K562 (cell line): Measurements from ENCODE around the gene SRPK2. TPM values are rescaled to one million over a fixed set of nuclear protein-coding genes. Genes with fewer than 3 reads are reported as not detected.

Source experiments
- ATAC-seq: fragments of 200-7000 bp; cut with Tn5 transposase; 3 replicates; pipeline ENCODE4 v1.9.1; 2020; ENCODE audit warnings: moderate library complexity
- BruUV-seq: library from RNA; stranded (reverse); fragments of 400-500 nt; replicated peaks from 2 replicates; lab custom pipeline; 2021; lab: Mats Ljungman, UMichigan
- CTCF ChIA-PET: fragments of 300-600 bp; formaldehyde crosslinking; extraction: SDS; loops from one replicate; lab custom pipeline; 2021; ENCODE audit warnings: low intra/inter-chr PET ratio; lab: Yijun Ruan, JAX
- POLR2A ChIA-PET: fragments of 300-600, 350-650 bp; sonication (Branson Sonifier 250); formaldehyde crosslinking; extraction: SDS; loops from one replicate; lab custom pipeline; 2021; ENCODE audit warnings: antibody characterized with exemption, inconsistent platforms; lab: Yijun Ruan, JAX
- DNase-seq, 4 experiments: peaks; one replicate each; pipeline versions ENCODE4 v3.0.0 to v3.0.0-alpha.2; 2011 to 2018; ENCODE audit warnings: low spot score in 3 of 4, mixed read lengths in 3 of 4; ENCODE audit errors: extremely low read depth in 1 of 4
- FAIRE-seq: peaks from 2 replicates; lab custom pipeline; 2011; peaks lifted over from hg19 to GRCh38; lab: Jason Lieb, UNC
- H2AFZ ChIP-seq: 2 replicates; pipeline ENCODE4 v1.6.0; 2011; ENCODE audit warnings: low read depth, low read length, control low read depth, inconsistent platforms
- H3K27ac ChIP-seq: fragments of 200-600 bp; 3 replicates; pipeline ENCODE4 v1.8.0; 2011; ENCODE audit warnings: low read depth, mild to moderate bottlenecking, control low read depth, inconsistent platforms, low read length, moderate library complexity, mixed read lengths; ENCODE audit errors: extremely low read depth
- H3K27me3 ChIP-seq, 2 experiments: fragments of 300-600 bp in 1 of 2; 2 replicates in 1 of 2; 3 replicates in 1 of 2; pipeline versions ENCODE4 v1.6.0 to v1.8.0; 2011; ENCODE audit warnings: inconsistent platforms in 2 of 2, low read length in 2 of 2, mild to moderate bottlenecking in 1 of 2, mixed read lengths in 1 of 2, moderate library complexity in 1 of 2; ENCODE audit not compliant: control insufficient read depth in 2 of 2, insufficient read depth in 2 of 2
- H3K36me3 ChIP-seq: fragments of 300-600 bp; 3 replicates; pipeline ENCODE4 v1.8.0; 2011; ENCODE audit warnings: mild to moderate bottlenecking, low read length, inconsistent platforms; ENCODE audit not compliant: control insufficient read depth, insufficient read depth
- H3K4me1 ChIP-seq, 2 experiments: fragments of 200-600 bp in 1 of 2; replicated peaks in 1 of 2; 2 replicates in 1 of 2; 3 replicates in 1 of 2; pipeline versions ENCODE4 v1.5.1 to v1.8.0; 2011; ENCODE audit warnings: inconsistent platforms in 2 of 2, low read length in 2 of 2, mild to moderate bottlenecking in 1 of 2, mixed read lengths in 1 of 2, moderate library complexity in 1 of 2; ENCODE audit not compliant: control insufficient read depth in 2 of 2, insufficient read depth in 2 of 2
- H3K4me2 ChIP-seq: 2 replicates; pipeline ENCODE4 v1.6.1; 2011; ENCODE audit warnings: low read length, control low read depth, inconsistent platforms, mixed read lengths; ENCODE audit not compliant: insufficient read depth
- H3K4me3 ChIP-seq: fragments of 200-600 bp; sonication (generic), shearing (Covaris generic); 2 replicates; pipeline ENCODE4 v1.5.1; 2016; ENCODE audit warnings: control low read depth, inconsistent platforms
- H3K79me2 ChIP-seq: fragments of 200-600 bp; 3 replicates; pipeline ENCODE4 v1.8.0; 2011; ENCODE audit warnings: low read length, inconsistent platforms; ENCODE audit not compliant: control insufficient read depth, insufficient read depth
- H3K9ac ChIP-seq, 2 experiments: 2 replicates each; pipeline versions ENCODE4 v1.6.0 to v1.6.1; 2011; ENCODE audit warnings: low read depth in 2 of 2, low read length in 2 of 2, control low read depth in 1 of 2, inconsistent platforms in 1 of 2, mild to moderate bottlenecking in 1 of 2, mixed read lengths in 1 of 2; ENCODE audit not compliant: insufficient read depth in 1 of 2
- H3K9me1 ChIP-seq: one replicate; pipeline ENCODE4 v1.6.0; 2011; ENCODE audit warnings: inconsistent platforms, mild to moderate bottlenecking, low read length, moderate library complexity; ENCODE audit not compliant: control insufficient read depth, insufficient read depth
- H3K9me3 ChIP-seq: replicated peaks from 2 replicates; pipeline ENCODE4 v1.5.1; 2011; ENCODE audit warnings: low read depth, low read length, inconsistent platforms; ENCODE audit not compliant: control insufficient read depth, insufficient read depth
- H4K20me1 ChIP-seq: replicated peaks from 2 replicates; pipeline ENCODE4 v1.6.1; 2011; ENCODE audit warnings: low read length, inconsistent platforms, mixed read lengths; ENCODE audit not compliant: control insufficient read depth, insufficient read depth
- ARHGAP35 ChIP-seq: fragments of 450-650 bp; IDR thresholded peaks from 2 replicates; pipeline ENCODE4 v1.6.1; 2018; ENCODE audit not compliant: partially characterized antibody
- BDP1 ChIP-seq: IDR thresholded peaks from 3 replicates; pipeline ENCODE4 v1.6.1; 2011; ENCODE audit not compliant: insufficient read length, insufficient read depth
- KLF1 ChIP-seq: fragments of 450-650 bp; IDR thresholded peaks from 2 replicates; pipeline ENCODE4 v1.6.1; 2016; ENCODE audit warnings: missing genetic modification characterization, missing compliant biosample characterization
- MTA2 ChIP-seq: fragments of 450-650 bp; IDR thresholded peaks from 2 replicates; pipeline ENCODE4 v1.6.1; 2016; ENCODE audit warnings: low read depth
- MTA3 ChIP-seq: fragments of 450-650 bp; formaldehyde crosslinking; IDR thresholded peaks from 2 replicates; pipeline ENCODE4 v1.6.1; 2017; ENCODE audit warnings: mild to moderate bottlenecking, borderline replicate concordance
- MXI1 ChIP-seq: IDR thresholded peaks from 2 replicates; pipeline ENCODE4 v1.6.1; 2011; ENCODE audit warnings: low read depth, mild to moderate bottlenecking, improper control_type of control experiment, low read length
- MYBL2 ChIP-seq, 2 experiments: fragments of 450-650 bp in 1 of 2; sonication (generic) in 1 of 2; formaldehyde crosslinking in 1 of 2; IDR thresholded peaks; 2 replicates each; pipeline versions ENCODE4 v1.6.1 to v1.8.1; 2017 to 2022; ENCODE audit warnings: borderline replicate concordance in 1 of 2, inconsistent platforms in 1 of 2, low read depth in 1 of 2, mild to moderate bottlenecking in 1 of 2, missing genetic modification reagents in 1 of 2, moderate library complexity in 1 of 2
- SAP30 ChIP-seq: fragments of 200-600 bp; sonication (generic); IDR thresholded peaks from 2 replicates; pipeline ENCODE4 v1.6.1; 2012; ENCODE audit warnings: borderline replicate concordance, low read depth, mild to moderate bottlenecking, moderate library complexity, low read length, control low read depth, inconsistent platforms; ENCODE audit not compliant: insufficient read depth, poor library complexity, severe bottlenecking
- SP2 ChIP-seq: IDR thresholded peaks from 2 replicates; pipeline ENCODE4 v1.6.1; 2011; ENCODE audit warnings: mild to moderate bottlenecking, low read depth, low read length, moderate library complexity; ENCODE audit not compliant: poor library complexity, severe bottlenecking; ENCODE audit errors: extremely low read depth
- SRSF1 ChIP-seq: fragments of 200-400 bp; formaldehyde crosslinking; IDR thresholded peaks from 2 replicates; pipeline ENCODE4 v1.6.1; 2017; ENCODE audit warnings: mild to moderate bottlenecking, low read depth, low read length, moderate library complexity
- SRSF7 ChIP-seq: fragments of 200-400 bp; formaldehyde crosslinking; optimal IDR thresholded peaks from 2 replicates; pipeline ENCODE3; 2017; ENCODE audit warnings: mild to moderate bottlenecking, low read depth, low read length
- ZNF175 ChIP-seq: fragments of 200-800 bp; sonication (Bioruptor generic); IDR thresholded peaks from 2 replicates; pipeline ENCODE4 v1.6.1; 2016; ENCODE audit warnings: low read depth, mild to moderate bottlenecking, missing genetic modification characterization, missing compliant biosample characterization
- WGBS: fragments of 100-300 bp; shearing (Covaris generic); methylation state at CpG from one replicate; pipeline ENCODE4 v1.1.6; 2016; ENCODE audit warnings: low coverage, mixed read lengths; ENCODE audit not compliant: insufficient coverage; ENCODE audit errors: missing lambda C conversion rate; 5-methylcytosine and 5-hydroxymethylcytosine counted together
- in situ Hi-C: fragments of 300-500 bp; cut with MboI; formaldehyde crosslinking; loops from 4 replicates; pipeline ENCODE4 v1.15.0; 2018; ENCODE audit warnings: inconsistent platforms, mixed read lengths
- intact Hi-C: fragments of 100-400 bp; cut with micrococcal nuclease; formaldehyde crosslinking; loops from 2 replicates; pipeline ENCODE4 v1.14.2; 2022
- polyA plus RNA-seq, 8 experiments: library from polyadenylated mRNA; depleted of rRNA in 4 of 8; stranded (reverse) in 5 of 8; unstranded in 3 of 8; fragments of >200 nt; fragmentation: Nextera tagmentation in 2 of 8; fragmentation: Illumina TruSeq in 1 of 8; extraction: Ambion mirVana in 2 of 8; extraction: Trizol in 1 of 8; gene quantifications; 2 replicates each; pipeline versions ENCODE4 v1.2.1 to v1.2.3, GENCODE V29; 2011 to 2014; ENCODE audit warnings: inconsistent platforms in 1 of 8, missing spikeins in 1 of 8
- total RNA-seq, 7 experiments: library from RNA; depleted of rRNA in 6 of 7; stranded (reverse); fragments of >200 nt in 6 of 7; fragmentation: Illumina TruSeq in 2 of 7; extraction: Trizol in 2 of 7; gene quantifications; 2 replicates each; pipeline versions ENCODE4 v1.2.1 to v1.2.3, GENCODE V29; 2011 to 2021; ENCODE audit warnings: low replicate concordance in 1 of 7
- TF ChIP-seq, protein P1 (sequence below): fragments of 450-650 bp; IDR thresholded peaks from 2 replicates; pipeline ENCODE4 v1.6.1; 2016; ENCODE audit warnings: mild to moderate bottlenecking
- TF ChIP-seq, protein P2 (sequence below): sonication (generic); formaldehyde crosslinking; IDR thresholded peaks from 2 replicates; pipeline ENCODE4 v1.8.1; 2022; ENCODE audit warnings: missing genetic modification reagents
- TF ChIP-seq, protein P3 (sequence below): IDR thresholded peaks from 2 replicates; pipeline ENCODE4 v1.6.1; 2016; ENCODE audit warnings: missing genetic modification characterization, missing compliant biosample characterization

Gene SRPK2
- total and polyA plus RNA-seq, 9 of the 15 experiments (the other 6 are each of a cell fraction or from before 2014, with no cell fraction given): 21.5 to 44.7 (median 33.3) TPM

DNA sequence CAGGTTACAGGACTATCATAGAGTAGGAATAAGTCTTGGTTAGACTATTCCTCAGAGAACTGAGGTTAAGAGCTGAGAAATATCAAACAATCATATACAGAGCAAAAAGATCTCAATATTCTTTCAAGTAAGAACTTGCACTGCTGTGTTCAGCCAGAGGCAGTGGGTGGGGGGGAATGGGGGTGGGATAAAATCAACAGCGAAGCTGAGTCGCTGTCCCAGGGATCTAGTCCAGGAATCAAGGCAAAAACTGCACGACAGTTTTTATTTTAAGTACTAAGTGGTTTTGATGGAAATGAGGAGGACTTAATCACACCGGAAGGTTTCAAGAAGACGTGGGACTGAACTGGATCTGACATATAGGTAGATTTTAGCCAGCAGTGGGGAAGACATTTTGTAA, 159.1 kb downstream of the SRPK2 start (continued):
- TF ChIP-seq SRSF7 (no peak), ZNF175 (CRISPR knock-in tag) (no peak), KLF1 (tag) (no peak), BDP1 (no peak), SP2 (no peak), MTA2 (no peak)
- TF ChIP-seq, protein P1, sequence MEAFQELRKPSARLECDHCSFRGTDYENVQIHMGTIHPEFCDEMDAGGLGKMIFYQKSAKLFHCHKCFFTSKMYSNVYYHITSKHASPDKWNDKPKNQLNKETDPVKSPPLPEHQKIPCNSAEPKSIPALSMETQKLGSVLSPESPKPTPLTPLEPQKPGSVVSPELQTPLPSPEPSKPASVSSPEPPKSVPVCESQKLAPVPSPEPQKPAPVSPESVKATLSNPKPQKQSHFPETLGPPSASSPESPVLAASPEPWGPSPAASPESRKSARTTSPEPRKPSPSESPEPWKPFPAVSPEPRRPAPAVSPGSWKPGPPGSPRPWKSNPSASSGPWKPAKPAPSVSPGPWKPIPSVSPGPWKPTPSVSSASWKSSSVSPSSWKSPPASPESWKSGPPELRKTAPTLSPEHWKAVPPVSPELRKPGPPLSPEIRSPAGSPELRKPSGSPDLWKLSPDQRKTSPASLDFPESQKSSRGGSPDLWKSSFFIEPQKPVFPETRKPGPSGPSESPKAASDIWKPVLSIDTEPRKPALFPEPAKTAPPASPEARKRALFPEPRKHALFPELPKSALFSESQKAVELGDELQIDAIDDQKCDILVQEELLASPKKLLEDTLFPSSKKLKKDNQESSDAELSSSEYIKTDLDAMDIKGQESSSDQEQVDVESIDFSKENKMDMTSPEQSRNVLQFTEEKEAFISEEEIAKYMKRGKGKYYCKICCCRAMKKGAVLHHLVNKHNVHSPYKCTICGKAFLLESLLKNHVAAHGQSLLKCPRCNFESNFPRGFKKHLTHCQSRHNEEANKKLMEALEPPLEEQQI: no peak

DNA sequence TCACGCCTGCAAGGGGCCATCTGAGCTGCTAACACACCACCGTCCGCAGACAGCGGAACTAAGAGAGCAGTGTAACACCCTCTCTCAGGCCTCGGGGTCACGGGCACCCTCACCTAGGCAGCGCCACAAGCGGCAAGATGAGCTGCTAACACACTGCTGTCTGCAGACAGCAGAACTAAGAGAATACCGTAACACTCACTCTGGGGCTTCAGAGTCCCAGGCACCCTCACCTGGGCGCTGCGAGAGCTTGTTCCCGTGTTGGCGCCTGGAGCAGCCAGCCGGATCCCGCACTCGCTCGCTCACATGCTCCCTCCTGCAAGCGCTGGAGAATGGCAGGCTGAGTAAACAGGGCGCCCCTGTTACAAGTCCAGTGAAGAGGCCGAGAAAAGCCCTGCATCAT, 160.2 kb downstream of the SRPK2 start:
- no peak for FAIRE-seq

More for the DNA sequence above, 160.2 kb downstream of the SRPK2 start:
- Histone ChIP-seq H3K9me1 (no peaks in the 10 kb centered on the region), H3K4me2 (no peak overlapping the region), H2AFZ (no peak overlapping the region), H4K20me1 (no peaks in the 10 kb centered on the region; the same call in 1 of the 2 replicates), H3K79me2 (peaks cover 12% of the 10 kb centered on the region), H3K27me3 (no peaks in the 10 kb centered on the region), H3K36me3 (no peaks in the 10 kb centered on the region), H3K9ac (no peak overlapping the region), H3K4me1 (peaks cover 13 to 18% of the 10 kb centered on the region in 2 experiments), H3K4me3 (no peak overlapping the region), H3K9me3 (no peaks in the 10 kb centered on the region; the same call in 1 of the 2 replicates), H3K27ac (no peak overlapping the region)
- ATAC-seq (no peak), DNase-seq (no peak)
- in situ Hi-C loops: no loop called here
- POLR2A ChIA-PET: interaction anchor here (0.6 to 1.9 kb wide), 4 partner anchors 11 to 45 kb away, joined by 3 to 7 read pairs (median 4); no protein-coding TSS in a partner anchor
- intact Hi-C loops: no loop called here
- CTCF ChIA-PET: no interaction called here
- no TSS peak for BruUV-seq
- TF ChIP-seq, protein P2, sequence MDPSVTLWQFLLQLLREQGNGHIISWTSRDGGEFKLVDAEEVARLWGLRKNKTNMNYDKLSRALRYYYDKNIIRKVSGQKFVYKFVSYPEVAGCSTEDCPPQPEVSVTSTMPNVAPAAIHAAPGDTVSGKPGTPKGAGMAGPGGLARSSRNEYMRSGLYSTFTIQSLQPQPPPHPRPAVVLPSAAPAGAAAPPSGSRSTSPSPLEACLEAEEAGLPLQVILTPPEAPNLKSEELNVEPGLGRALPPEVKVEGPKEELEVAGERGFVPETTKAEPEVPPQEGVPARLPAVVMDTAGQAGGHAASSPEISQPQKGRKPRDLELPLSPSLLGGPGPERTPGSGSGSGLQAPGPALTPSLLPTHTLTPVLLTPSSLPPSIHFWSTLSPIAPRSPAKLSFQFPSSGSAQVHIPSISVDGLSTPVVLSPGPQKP (CRISPR knock-in tag): no peak
- TF ChIP-seq MXI1 (no peak), MYBL2 (IDR thresholded peaks at IDR 0.05; ENCODE audit: low read depth) (no peak), MYBL2 (CRISPR knock-in tag; IDR thresholded peaks at IDR 0.05; ENCODE audit: borderline replicate concordance) (no peak), SAP30 (no peak), ARHGAP35 (no peak), SRSF1 (no peak), MTA3 (no peak)
- TF ChIP-seq, protein P3, sequence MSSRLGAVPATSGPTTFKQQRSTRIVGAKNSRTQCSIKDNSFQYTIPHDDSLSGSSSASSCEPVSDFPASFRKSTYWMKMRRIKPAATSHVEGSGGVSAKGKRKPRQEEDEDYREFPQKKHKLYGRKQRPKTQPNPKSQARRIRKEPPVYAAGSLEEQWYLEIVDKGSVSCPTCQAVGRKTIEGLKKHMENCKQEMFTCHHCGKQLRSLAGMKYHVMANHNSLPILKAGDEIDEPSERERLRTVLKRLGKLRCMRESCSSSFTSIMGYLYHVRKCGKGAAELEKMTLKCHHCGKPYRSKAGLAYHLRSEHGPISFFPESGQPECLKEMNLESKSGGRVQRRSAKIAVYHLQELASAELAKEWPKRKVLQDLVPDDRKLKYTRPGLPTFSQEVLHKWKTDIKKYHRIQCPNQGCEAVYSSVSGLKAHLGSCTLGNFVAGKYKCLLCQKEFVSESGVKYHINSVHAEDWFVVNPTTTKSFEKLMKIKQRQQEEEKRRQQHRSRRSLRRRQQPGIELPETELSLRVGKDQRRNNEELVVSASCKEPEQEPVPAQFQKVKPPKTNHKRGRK (tag): no peak
- 92% methylated on average over 20 of the region's 20 CpGs for WGBS
